GM19468 (cell line): Measurements from ENCODE around the gene KRT7.

Experiments used
- ATAC-seq: cut with Tn5 transposase; IDR thresholded peaks from one replicate; pipeline ENCODE4 v1.9.1; 2021; ENCODE audit warnings: mild to moderate bottlenecking, moderate library complexity, moderate number of reproducible peaks; ENCODE audit not compliant: unreplicated experiment; ENCODE audit errors: extremely low read depth

The KRT7 gene

GRCh38 chr12:52232674-52233461 is at the start of gene KRT7:
Gene KRT7, plus strand, starts transcription at chr12:52233243. Its CDS starts 54 bp downstream, at chr12:52233297.
- ATAC-seq, result no peak

GRCh38 chr12:52183544-52183910 is 49.5 kb upstream of the KRT7 start:
- ATAC-seq, result no peak

GRCh38 chr12:52183971-52184370 is 49.1 kb upstream of the KRT7 start:
- ATAC-seq, result no peak

GRCh38 chr12:52184813-52185212 is 48.2 kb upstream of the KRT7 start:
- ATAC-seq, result no peak

GRCh38 chr12:52185400-52185967 is 47.6 kb upstream of the KRT7 start:
- no peak for ATAC-seq

- ATAC-seq, result no peak
Measured at GRCh38 chr12:52186118-52186840, 46.8 kb upstream of the KRT7 start.

GRCh38 chr12:52187206-52187605 is 45.8 kb upstream of the KRT7 start:
- ATAC-seq, result no peak

- no peak for ATAC-seq
Measured at GRCh38 chr12:52187640-52188039, 45.4 kb upstream of the KRT7 start.

GRCh38 chr12:52188658-52189057 is 44.4 kb upstream of the KRT7 start:
- no peak for ATAC-seq

GRCh38 chr12:52189376-52190174 is 43.5 kb upstream of the KRT7 start:
- no peak for ATAC-seq

GRCh38 chr12:52190860-52191729 is 41.9 kb upstream of the KRT7 start:
- ATAC-seq, result no peak

GRCh38 chr12:52191841-52192791 is 40.9 kb upstream of the KRT7 start, which contains the start of gene KRT80:
Gene KRT80, minus strand, starts transcription at chr12:52192014. Its CDS starts 112 bp downstream, at chr12:52191902.
- ATAC-seq, result no peak

- ATAC-seq, result no peak
Measured at GRCh38 chr12:52193532-52193931, 39.5 kb upstream of the KRT7 start.

GRCh38 chr12:52193991-52194390 is 39.1 kb upstream of the KRT7 start:
- ATAC-seq, result no peak

GRCh38 chr12:52195065-52195730 is 37.8 kb upstream of the KRT7 start:
- ATAC-seq, result no peak

GRCh38 chr12:52197371-52198231 is 35.4 kb upstream of the KRT7 start:
- no peak for ATAC-seq
